Colon (tissue), 2 donors: ENCODE measurements around the gene NCOA7.
"Not testable (repeated sequence)": the region's sequence is repeated elsewhere in the genome, so short reads cannot be mapped to it uniquely, and the experiment has no call there.

Experiments used
- FAIRE-seq: peaks from 2 replicates; lab custom pipeline; 2012; peaks lifted over from hg19 to GRCh38; lab: Jason Lieb, UNC
- donor health status: control.
- donor health status: control.

NCOA7 gene

GRCh38 chr6:125924169-125924568, 133.4 kb downstream of the NCOA7 start:
- no peak for FAIRE-seq

- no peak for FAIRE-seq
Observed at GRCh38 chr6:125924697-125925358, 134.1 kb downstream of the NCOA7 start.

- no peak for FAIRE-seq
Observed at GRCh38 chr6:125926711-125927110, 136.0 kb downstream of the NCOA7 start.

- FAIRE-seq = no peak
Observed at GRCh38 chr6:125927761-125928160, 137.0 kb downstream of the NCOA7 start.

- no peak for FAIRE-seq
Observed at GRCh38 chr6:125930765-125931418, 140.1 kb downstream of the NCOA7 start.

GRCh38 chr6:125931733-125932450, 141.1 kb downstream of the NCOA7 start:
- no peak for FAIRE-seq

- no peak for FAIRE-seq
Observed at GRCh38 chr6:125932451-125932795, 141.7 kb downstream of the NCOA7 start.

- FAIRE-seq = not testable (repeated sequence)
Observed at GRCh38 chr6:125935520-125935919, 144.8 kb downstream of the NCOA7 start.

GRCh38 chr6:125939026-125939425, 148.3 kb downstream of the NCOA7 start:
- no peak for FAIRE-seq

GRCh38 chr6:125939791-125940190, 149.0 kb downstream of the NCOA7 start:
- no peak for FAIRE-seq

GRCh38 chr6:125940247-125941041, 149.7 kb downstream of the NCOA7 start:
- no peak for FAIRE-seq

GRCh38 chr6:125942672-125943527, 152.1 kb downstream of the NCOA7 start:
- FAIRE-seq = no peak

- FAIRE-seq = no peak
Observed at GRCh38 chr6:125943528-125944433, 153.0 kb downstream of the NCOA7 start.

GRCh38 chr6:125944434-125944816, 153.7 kb downstream of the NCOA7 start:
- no peak for FAIRE-seq

GRCh38 chr6:125944896-125945295, 154.1 kb downstream of the NCOA7 start:
- no peak for FAIRE-seq

- no peak for FAIRE-seq
Observed at GRCh38 chr6:125945378-125946141, 154.8 kb downstream of the NCOA7 start.

- FAIRE-seq = no peak
Observed at GRCh38 chr6:125947615-125948014, 156.9 kb downstream of the NCOA7 start.

- FAIRE-seq = no peak
Observed at GRCh38 chr6:125948455-125948854, 157.7 kb downstream of the NCOA7 start.

GRCh38 chr6:125949069-125949468, 158.3 kb downstream of the NCOA7 start:
- FAIRE-seq = no peak

GRCh38 chr6:125950293-125950692, 159.5 kb downstream of the NCOA7 start:
- no peak for FAIRE-seq
